Spleen (tissue), 7 donors: Measurements from ENCODE around the gene CCHCR1.

Experiments used
- POLR2A ChIP-seq, 3 donors: fragments of 450-650 bp; IDR thresholded peaks; one replicate each; pipeline ENCODE4 v1.5.1; 2017; ENCODE audit warnings: antibody characterized with exemption in 3 of 3, mild to moderate bottlenecking in 1 of 3
- POLR2AphosphoS5 ChIP-seq, 3 donors: sonication (generic); formaldehyde crosslinking; IDR thresholded peaks; one replicate each; pipeline ENCODE4 v1.5.1; 2017; ENCODE audit warnings: antibody characterized with exemption in 3 of 3
- TF ChIP-seq, protein P1 (sequence below), 11 experiments: fragments of 200-600 bp in 7 of 11; fragments of 450-650 bp in 4 of 11; sonication (generic) in 4 of 11; IDR thresholded peaks in 8 of 11; conservative IDR thresholded peaks in 3 of 11; 1 replicate in 7 of 11; 2 replicates in 4 of 11; pipeline versions ENCODE4 v1.4.0 to v1.8.0; 2016 to 2021; ENCODE audit warnings: antibody characterized with exemption in 11 of 11, inconsistent platforms in 4 of 11, mild to moderate bottlenecking in 1 of 11
- donor health status: DM: no; HTN: no; CAD: no; lungs with moderate emphysema.
- donor health status: DM: no; HTN: no; CAD: no.
- donor health status: DM: no; HTN: no; CAD: no.

DNA sequence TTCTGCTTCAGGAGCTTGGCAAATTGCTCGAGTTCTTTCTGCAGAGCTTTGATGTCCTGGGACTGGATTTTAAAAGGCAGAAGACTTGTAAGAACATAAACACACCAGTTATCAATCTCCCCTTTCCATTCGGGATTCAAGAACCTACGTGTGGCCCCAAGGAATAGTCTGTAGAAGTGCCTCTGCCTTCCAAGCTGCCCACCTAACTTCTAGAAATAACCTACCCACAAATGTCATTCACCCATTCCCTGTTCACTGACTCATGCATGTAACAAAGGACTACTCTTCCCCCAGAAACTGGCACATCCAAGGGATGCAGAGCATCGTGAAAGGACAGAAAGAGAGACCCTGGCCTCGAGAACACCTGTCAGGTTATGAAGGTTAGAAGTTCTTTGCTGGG lies 8.4 kb upstream of the CCHCR1 start:
- no peak for TF ChIP-seq POLR2AphosphoS5 (IDR thresholded peaks at IDR 0.05)
- TF ChIP-seq, protein P1, sequence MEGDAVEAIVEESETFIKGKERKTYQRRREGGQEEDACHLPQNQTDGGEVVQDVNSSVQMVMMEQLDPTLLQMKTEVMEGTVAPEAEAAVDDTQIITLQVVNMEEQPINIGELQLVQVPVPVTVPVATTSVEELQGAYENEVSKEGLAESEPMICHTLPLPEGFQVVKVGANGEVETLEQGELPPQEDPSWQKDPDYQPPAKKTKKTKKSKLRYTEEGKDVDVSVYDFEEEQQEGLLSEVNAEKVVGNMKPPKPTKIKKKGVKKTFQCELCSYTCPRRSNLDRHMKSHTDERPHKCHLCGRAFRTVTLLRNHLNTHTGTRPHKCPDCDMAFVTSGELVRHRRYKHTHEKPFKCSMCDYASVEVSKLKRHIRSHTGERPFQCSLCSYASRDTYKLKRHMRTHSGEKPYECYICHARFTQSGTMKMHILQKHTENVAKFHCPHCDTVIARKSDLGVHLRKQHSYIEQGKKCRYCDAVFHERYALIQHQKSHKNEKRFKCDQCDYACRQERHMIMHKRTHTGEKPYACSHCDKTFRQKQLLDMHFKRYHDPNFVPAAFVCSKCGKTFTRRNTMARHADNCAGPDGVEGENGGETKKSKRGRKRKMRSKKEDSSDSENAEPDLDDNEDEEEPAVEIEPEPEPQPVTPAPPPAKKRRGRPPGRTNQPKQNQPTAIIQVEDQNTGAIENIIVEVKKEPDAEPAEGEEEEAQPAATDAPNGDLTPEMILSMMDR (IDR thresholded peaks at IDR 0.05 in 8 of 11, conservative IDR thresholded peaks at IDR 0.05 in 3 of 11): no peak
- TF ChIP-seq POLR2A (IDR thresholded peaks at IDR 0.05): no peak
